Prostate gland (tissue), 2 donors: ENCODE results near the gene MPP3. TPM values are rescaled to one million over a fixed set of nuclear protein-coding genes. Genes with fewer than 3 reads are reported as not detected.

Experiments used
- DNase-seq: peaks from one replicate; pipeline ENCODE4 v3.0.0-alpha.2; 2019; ENCODE audit warnings: low spot score
- H3K27ac ChIP-seq, 2 donors: fragments of 200-600 bp; sonication (generic); 2 replicates each; pipeline ENCODE4 v1.5.1; 2017 to 2019
- H3K27me3 ChIP-seq: fragments of 200-600 bp; sonication (generic); replicated peaks from 2 replicates; pipeline ENCODE4 v1.5.1; 2019; ENCODE audit not compliant: insufficient read depth
- H3K36me3 ChIP-seq, 2 donors: fragments of 200-600 bp; sonication (generic); 1 replicate in 1 of 2; 2 replicates in 1 of 2; pipeline versions ENCODE4 v1.5.1 to v1.8.1; 2017 to 2019
- H3K4me1 ChIP-seq: fragments of 200-600 bp; sonication (generic); replicated peaks from 2 replicates; pipeline ENCODE4 v1.5.1; 2019
- H3K4me3 ChIP-seq, 2 donors: fragments of 200-600 bp; sonication (generic); 2 replicates each; pipeline ENCODE4 v1.5.1; 2017 to 2019
- H3K9me3 ChIP-seq: fragments of 200-600 bp; sonication (generic); 2 replicates; pipeline ENCODE4 v1.5.1; 2017
- CTCF ChIP-seq, 4 experiments: fragments of 200-600 bp in 2 of 4; fragments of 450-650 bp in 2 of 4; sonication (generic) in 2 of 4; IDR thresholded peaks; 1 replicate in 3 of 4; 2 replicates in 1 of 4; pipeline ENCODE4 v1.5.1; 2016 to 2019; ENCODE audit warnings: antibody characterized with exemption in 4 of 4, mild to moderate bottlenecking in 2 of 4, moderate library complexity in 2 of 4
- POLR2A ChIP-seq: fragments of 450-650 bp; IDR thresholded peaks from one replicate; pipeline ENCODE4 v1.6.1; 2016; ENCODE audit warnings: antibody characterized with exemption, mild to moderate bottlenecking
- POLR2AphosphoS5 ChIP-seq: sonication (generic); formaldehyde crosslinking; IDR thresholded peaks from one replicate; pipeline ENCODE4 v1.6.1; 2017; ENCODE audit warnings: antibody characterized with exemption
- WGBS: methylation state at CpG from one replicate; pipeline ENCODE4 v1.1.5; 2018; 5-methylcytosine and 5-hydroxymethylcytosine counted together
- intact Hi-C: fragments of 100-400 bp; cut with DNase I; formaldehyde crosslinking; loops from one replicate; pipeline ENCODE4 v1.14.2; 2022
- total RNA-seq, 2 donors: library from RNA; depleted of rRNA; stranded (reverse); fragments of >200 nt; gene quantifications; one replicate each; pipeline ENCODE4 v1.1.0, GENCODE V29; 2016

MPP3 gene
- total RNA-seq, 2 donors from 2014 or later, result 4.4 to 16.4 TPM

- no peaks in the 10 kb centered on the region for H3K9me3 ChIP-seq
- no peak overlapping the region for H3K4me3 ChIP-seq
- H3K4me1 ChIP-seq, result no peaks in the 10 kb centered on the region
- H3K27me3 ChIP-seq, result no peaks in the 10 kb centered on the region
- TF ChIP-seq POLR2AphosphoS5 (no peak), CTCF (IDR thresholded peaks at IDR 0.05) (no peak), POLR2A (no peak)
- no peaks in the 10 kb centered on the region for H3K36me3 ChIP-seq
- DNase-seq, result no peak
- WGBS, result 92% methylated on average over 9 of the region's 9 CpGs
- intact Hi-C loops, result no loop called here
- no peak overlapping the region for H3K27ac ChIP-seq
Measured at GRCh38 chr17:43827596-43827995, 5.3 kb downstream of the MPP3 start.

- Histone ChIP-seq H3K27me3 (no peaks in the 10 kb centered on the region), H3K36me3 (no peaks in the 10 kb centered on the region), H3K9me3 (no peaks in the 10 kb centered on the region), H3K4me1 (no peaks in the 10 kb centered on the region), H3K27ac (no peak overlapping the region), H3K4me3 (no peak overlapping the region)
- TF ChIP-seq POLR2AphosphoS5 (no peak), POLR2A (no peak), CTCF (IDR thresholded peaks at IDR 0.05) (no peak)
- no peak for DNase-seq
- intact Hi-C loops, result no loop called here
- 90% methylated on average over 7 of the region's 7 CpGs for WGBS
Measured at GRCh38 chr17:43826206-43826605, 6.7 kb downstream of the MPP3 start.

- no peak for TF ChIP-seq POLR2AphosphoS5
- no peak for TF ChIP-seq CTCF (IDR thresholded peaks at IDR 0.05)
- no peak for TF ChIP-seq POLR2A
- Histone ChIP-seq H3K27ac (no peak overlapping the region), H3K36me3 (no peaks in the 10 kb centered on the region), H3K4me3 (no peak overlapping the region), H3K27me3 (no peaks in the 10 kb centered on the region), H3K4me1 (no peaks in the 10 kb centered on the region), H3K9me3 (no peaks in the 10 kb centered on the region)
- WGBS, result 84% methylated on average over 12 of the region's 12 CpGs
- intact Hi-C loops, result no loop called here
- DNase-seq, result no peak
Measured at GRCh38 chr17:43825567-43825966, 7.4 kb downstream of the MPP3 start.

GRCh38 chr17:43823350-43824084 lies 9.4 kb downstream of the MPP3 start:
- peak; percentile 49 for DNase-seq
- TF ChIP-seq CTCF (IDR thresholded peaks at IDR 0.05) (no peak), POLR2A (no peak), POLR2AphosphoS5 (peak; percentile 68)
- 48% methylated on average over 10 of the region's 10 CpGs for WGBS
- Histone ChIP-seq H3K4me1 (no peaks in the 10 kb centered on the region), H3K27ac (peak overlapping the region; percentile 22 to 62), H3K36me3 (no peaks in the 10 kb centered on the region), H3K27me3 (no peaks in the 10 kb centered on the region), H3K9me3 (no peaks in the 10 kb centered on the region), H3K4me3 (no peak overlapping the region)
- intact Hi-C loops, result no loop called here

- no peaks in the 10 kb centered on the region for H3K36me3 ChIP-seq
Measured at GRCh38 chr17:43822570-43823190, 10.3 kb downstream of the MPP3 start.

More at GRCh38 chr17:43822570-43823190, 10.3 kb downstream of the MPP3 start:
- no peaks in the 10 kb centered on the region for H3K27me3 ChIP-seq
- WGBS, result 75% methylated on average over 5 of the region's 5 CpGs
- H3K4me1 ChIP-seq, result no peaks in the 10 kb centered on the region
- no peak overlapping the region for H3K4me3 ChIP-seq
- H3K27ac ChIP-seq, result peak overlapping the region; percentile 22 to 62
- no peak for DNase-seq
- no peaks in the 10 kb centered on the region for H3K9me3 ChIP-seq
- TF ChIP-seq CTCF (IDR thresholded peaks at IDR 0.05) (no peak), POLR2A (no peak), POLR2AphosphoS5 (no peak)
- intact Hi-C loops, result no loop called here
